SU-DHL-6 (cell line): ENCODE results near the gene C1QL2.
A peak's percentile ranks its signal among the peaks of the same experiment; 100 is the strongest.

Experiments
- H2AFZ ChIP-seq: fragments of 200-600 bp; sonication (generic); 2 replicates; pipeline ENCODE4 v1.6.1; 2014; ENCODE audit warnings: low read depth, mild to moderate bottlenecking, moderate library complexity, mixed read lengths, antibody characterized with exemption, low read length; ENCODE audit not compliant: severe bottlenecking
- H3F3A ChIP-seq: fragments of 200-600 bp; shearing (Covaris generic); 2 replicates; pipeline ENCODE4 v1.6.0; 2016; ENCODE audit warnings: antibody characterized with exemption, mild to moderate bottlenecking; ENCODE audit not compliant: insufficient read depth
- H3K27ac ChIP-seq: fragments of 200-600 bp; sonication (generic); 2 replicates; pipeline ENCODE4 v1.5.1; 2016; ENCODE audit warnings: low read depth, mild to moderate bottlenecking, low read length, moderate library complexity, mixed read lengths
- H3K27me3 ChIP-seq: fragments of 200-600 bp; sonication (generic), shearing (Covaris generic); 2 replicates; pipeline ENCODE4 v1.6.0; 2014; ENCODE audit warnings: mild to moderate bottlenecking, low read length
- H3K36me3 ChIP-seq: fragments of 200-600 bp; sonication (generic); 2 replicates; pipeline ENCODE4 v1.6.1; 2014; ENCODE audit warnings: mild to moderate bottlenecking, low read length, mixed read lengths
- H3K4me2 ChIP-seq: fragments of 300-600, 200-600 bp; shearing (Covaris generic), sonication (generic); 2 replicates; pipeline ENCODE4 v1.6.0; 2014; ENCODE audit warnings: low read length, low read depth, mild to moderate bottlenecking; ENCODE audit not compliant: poor library complexity, severe bottlenecking
- H3K4me3 ChIP-seq: fragments of 200-600 bp; sonication (generic); 2 replicates; pipeline ENCODE4 v1.5.1; 2014; ENCODE audit warnings: antibody characterized with exemption, low read length, mild to moderate bottlenecking, mixed read lengths; ENCODE audit not compliant: insufficient read depth, poor library complexity, severe bottlenecking
- H3K79me2 ChIP-seq: fragments of 200-600 bp; sonication (generic); 2 replicates; pipeline ENCODE4 v1.6.1; 2014; ENCODE audit warnings: mild to moderate bottlenecking, low read length, moderate library complexity; ENCODE audit not compliant: insufficient read depth
- H3K9ac ChIP-seq: fragments of 200-600 bp; sonication (generic); 2 replicates; pipeline ENCODE4 v1.7.0; 2014; ENCODE audit warnings: mild to moderate bottlenecking, low read length
- H3K9me2 ChIP-seq: fragments of 200-600 bp; sonication (generic); replicated peaks from 2 replicates; pipeline ENCODE4 v1.6.1; 2014; ENCODE audit warnings: low read length; ENCODE audit not compliant: insufficient read depth
- H3K9me3 ChIP-seq: fragments of 200-600 bp; sonication (generic); 2 replicates; pipeline ENCODE4 v1.6.1; 2014; ENCODE audit warnings: low read length, mixed read lengths; ENCODE audit not compliant: insufficient read depth
- H4K20me1 ChIP-seq: fragments of 200-600 bp; sonication (generic); 2 replicates; pipeline ENCODE4 v1.6.1; 2014; ENCODE audit warnings: low read depth, mild to moderate bottlenecking, antibody characterized with exemption, low read length, moderate library complexity, mixed read lengths
- EZH2phosphoT487 ChIP-seq: fragments of 200-600 bp; sonication (generic), shearing (Covaris generic); conservative IDR thresholded peaks from 2 replicates; pipeline ENCODE4 v1.6.1; 2018; ENCODE audit warnings: mild to moderate bottlenecking, antibody characterized with exemption, low read length, moderate library complexity, mixed read lengths
- TF ChIP-seq, protein P1 (sequence below): fragments of 200-600 bp; sonication (generic); IDR thresholded peaks from one replicate; pipeline ENCODE4 v1.5.1; 2017; ENCODE audit warnings: antibody characterized with exemption, mild to moderate bottlenecking, low read length, moderate library complexity; ENCODE audit not compliant: insufficient read depth, poor library complexity, severe bottlenecking

Gene C1QL2

DNA sequence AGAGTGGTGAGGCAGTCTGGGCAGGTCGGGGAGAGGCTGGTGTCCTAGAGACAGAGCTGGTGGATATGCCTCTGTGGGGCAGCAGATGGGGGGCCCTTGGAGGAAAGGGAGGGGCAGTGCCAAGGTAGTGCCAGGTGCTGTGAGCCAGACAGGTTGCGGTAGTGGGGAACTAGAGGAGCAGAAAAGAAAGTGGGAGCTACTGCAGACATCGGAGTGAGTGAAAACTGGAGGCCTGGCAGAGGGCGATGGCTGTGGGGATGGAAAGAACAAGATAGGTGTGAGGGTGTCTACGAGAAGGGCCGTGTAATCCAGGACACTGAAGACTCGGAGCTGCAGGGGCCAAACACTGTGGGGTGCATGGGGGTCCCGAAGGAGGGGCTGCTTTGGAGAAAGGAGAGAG is 21.7 kb downstream of the C1QL2 start:
- Histone ChIP-seq H3K36me3 (no peaks in the 10 kb centered on the region), H3K4me3 (no peak overlapping the region), H3K27ac (no peak overlapping the region), H3K79me2 (no peaks in the 10 kb centered on the region), H3K4me2 (no peak overlapping the region), H3K9ac (no peak overlapping the region), H4K20me1 (no peaks in the 10 kb centered on the region), H3K27me3 (no peaks in the 10 kb centered on the region), H3K9me2 (no peaks in the 10 kb centered on the region), H3F3A (no peaks in the 10 kb centered on the region), H3K9me3 (no peaks in the 10 kb centered on the region), H2AFZ (no peak overlapping the region)
- no peak for TF ChIP-seq EZH2phosphoT487
- TF ChIP-seq, protein P1, sequence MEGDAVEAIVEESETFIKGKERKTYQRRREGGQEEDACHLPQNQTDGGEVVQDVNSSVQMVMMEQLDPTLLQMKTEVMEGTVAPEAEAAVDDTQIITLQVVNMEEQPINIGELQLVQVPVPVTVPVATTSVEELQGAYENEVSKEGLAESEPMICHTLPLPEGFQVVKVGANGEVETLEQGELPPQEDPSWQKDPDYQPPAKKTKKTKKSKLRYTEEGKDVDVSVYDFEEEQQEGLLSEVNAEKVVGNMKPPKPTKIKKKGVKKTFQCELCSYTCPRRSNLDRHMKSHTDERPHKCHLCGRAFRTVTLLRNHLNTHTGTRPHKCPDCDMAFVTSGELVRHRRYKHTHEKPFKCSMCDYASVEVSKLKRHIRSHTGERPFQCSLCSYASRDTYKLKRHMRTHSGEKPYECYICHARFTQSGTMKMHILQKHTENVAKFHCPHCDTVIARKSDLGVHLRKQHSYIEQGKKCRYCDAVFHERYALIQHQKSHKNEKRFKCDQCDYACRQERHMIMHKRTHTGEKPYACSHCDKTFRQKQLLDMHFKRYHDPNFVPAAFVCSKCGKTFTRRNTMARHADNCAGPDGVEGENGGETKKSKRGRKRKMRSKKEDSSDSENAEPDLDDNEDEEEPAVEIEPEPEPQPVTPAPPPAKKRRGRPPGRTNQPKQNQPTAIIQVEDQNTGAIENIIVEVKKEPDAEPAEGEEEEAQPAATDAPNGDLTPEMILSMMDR, result no peak

DNA sequence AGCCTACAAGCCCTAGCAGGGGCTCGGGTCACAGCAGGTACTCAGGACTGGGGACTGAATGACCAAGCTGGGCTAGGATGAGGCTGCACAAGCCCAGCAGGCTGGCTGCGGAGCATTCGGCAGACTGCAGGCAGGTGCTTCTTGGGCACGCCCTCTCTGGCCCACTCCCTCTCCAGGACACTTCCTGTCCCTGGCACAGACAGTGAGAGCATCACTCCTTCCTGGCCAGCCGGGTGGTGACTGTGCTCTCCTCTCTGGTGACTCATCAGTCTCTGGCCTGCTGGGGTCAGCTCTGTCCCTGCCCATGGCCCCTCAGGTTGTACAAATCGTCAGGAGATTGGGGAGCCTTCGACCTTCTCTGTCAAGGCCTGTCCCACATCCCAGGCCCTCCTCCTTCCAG is 22.5 kb downstream of the C1QL2 start:
- H3K4me3 ChIP-seq, result no peak overlapping the region
- H3K9ac ChIP-seq, result no peak overlapping the region
- no peak overlapping the region for H2AFZ ChIP-seq

DNA sequence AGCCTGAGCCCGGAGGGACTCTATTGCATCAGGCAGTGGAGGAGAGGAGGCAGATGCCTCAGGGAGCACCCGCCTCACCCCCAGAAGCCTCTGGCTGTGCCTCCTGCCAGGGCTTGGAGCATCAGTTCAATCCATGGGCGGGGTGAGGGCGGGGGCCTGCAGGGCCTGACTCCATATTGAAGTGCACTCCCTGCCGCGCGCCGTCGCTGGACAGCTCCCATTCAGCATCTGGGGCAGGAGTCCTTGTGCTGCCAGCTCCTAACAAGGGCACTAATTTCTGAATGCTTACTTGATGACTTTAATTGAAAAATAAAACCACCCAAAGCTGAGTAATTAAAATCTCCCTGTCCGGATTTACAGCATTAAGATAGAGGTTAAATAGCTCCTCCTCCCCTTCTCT is 23.8 kb downstream of the C1QL2 start:
- Histone ChIP-seq H3K9ac (no peak overlapping the region), H3K79me2 (no peaks in the 10 kb centered on the region), H3K4me3 (no peak overlapping the region), H3K4me2 (no peak overlapping the region), H2AFZ (no peak overlapping the region), H3K27ac (no peak overlapping the region), H3K9me3 (no peaks in the 10 kb centered on the region), H3K36me3 (no peaks in the 10 kb centered on the region), H3F3A (no peaks in the 10 kb centered on the region), H3K9me2 (no peaks in the 10 kb centered on the region), H3K27me3 (no peaks in the 10 kb centered on the region), H4K20me1 (no peaks in the 10 kb centered on the region)
- TF ChIP-seq EZH2phosphoT487, result no peak
- TF ChIP-seq, protein P1, result no peak

More for the DNA sequence above, 22.5 kb downstream of the C1QL2 start:
- Histone ChIP-seq H4K20me1 (no peaks in the 10 kb centered on the region), H3K9me2 (no peaks in the 10 kb centered on the region), H3F3A (no peaks in the 10 kb centered on the region), H3K4me2 (no peak overlapping the region), H3K27ac (no peak overlapping the region), H3K27me3 (no peaks in the 10 kb centered on the region), H3K79me2 (no peaks in the 10 kb centered on the region), H3K9me3 (no peaks in the 10 kb centered on the region), H3K36me3 (no peaks in the 10 kb centered on the region)
- TF ChIP-seq, protein P1, result no peak
- no peak for TF ChIP-seq EZH2phosphoT487

DNA sequence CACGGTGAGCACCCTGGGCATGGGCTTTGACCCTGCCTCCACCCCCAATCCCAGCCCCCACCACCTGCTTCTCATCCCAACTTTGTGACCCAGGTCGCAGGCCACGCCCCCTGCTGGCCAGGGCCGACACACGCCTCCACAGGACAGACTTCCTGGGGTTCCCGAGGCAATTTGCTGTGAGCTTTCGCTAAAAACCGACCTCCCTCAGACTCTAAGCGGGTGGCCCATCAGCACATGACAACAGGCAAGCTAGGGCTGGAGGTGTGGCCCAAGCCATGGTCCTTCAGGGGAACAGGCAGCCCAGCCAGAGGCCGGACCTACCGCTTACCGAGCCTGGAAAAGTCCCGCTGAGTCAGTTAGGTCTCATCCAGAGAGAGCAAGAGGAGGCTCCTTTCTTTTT is 31.9 kb downstream of the C1QL2 start:
- no peaks in the 10 kb centered on the region for H3K36me3 ChIP-seq
- no peak overlapping the region for H2AFZ ChIP-seq
- H3K4me2 ChIP-seq, result no peak overlapping the region
- H3F3A ChIP-seq, result no peaks in the 10 kb centered on the region
- no peak for TF ChIP-seq EZH2phosphoT487
- TF ChIP-seq, protein P1, result peak; percentile 71
- H3K27ac ChIP-seq, result no peak overlapping the region
- H3K27me3 ChIP-seq, result no peaks in the 10 kb centered on the region
- no peaks in the 10 kb centered on the region for H3K9me2 ChIP-seq
- no peaks in the 10 kb centered on the region for H3K9me3 ChIP-seq
- H3K4me3 ChIP-seq, result no peak overlapping the region
- no peak overlapping the region for H3K9ac ChIP-seq
- H3K79me2 ChIP-seq, result no peaks in the 10 kb centered on the region
- H4K20me1 ChIP-seq, result no peaks in the 10 kb centered on the region
